Mammary epithelial cell (primary cell): ENCODE results near the gene STEAP2.

Experiments
- EZH2 ChIP-seq: IDR thresholded peaks from 2 replicates; pipeline ENCODE4 v1.6.1; 2012; ENCODE audit warnings: low read length, inconsistent platforms, borderline replicate concordance
- TF ChIP-seq, protein P1 (sequence below), 2 donors: IDR thresholded peaks in 1 of 2; conservative IDR thresholded peaks in 1 of 2; 2 replicates each; pipeline ENCODE4 v1.5.1; 2011 to 2012; ENCODE audit warnings: inconsistent platforms in 2 of 2, low read length in 2 of 2, mild to moderate bottlenecking in 2 of 2, control low read depth in 1 of 2, low read depth in 1 of 2; ENCODE audit not compliant: insufficient read depth in 1 of 2; ENCODE audit errors: extremely low read depth in 1 of 2

DNA sequence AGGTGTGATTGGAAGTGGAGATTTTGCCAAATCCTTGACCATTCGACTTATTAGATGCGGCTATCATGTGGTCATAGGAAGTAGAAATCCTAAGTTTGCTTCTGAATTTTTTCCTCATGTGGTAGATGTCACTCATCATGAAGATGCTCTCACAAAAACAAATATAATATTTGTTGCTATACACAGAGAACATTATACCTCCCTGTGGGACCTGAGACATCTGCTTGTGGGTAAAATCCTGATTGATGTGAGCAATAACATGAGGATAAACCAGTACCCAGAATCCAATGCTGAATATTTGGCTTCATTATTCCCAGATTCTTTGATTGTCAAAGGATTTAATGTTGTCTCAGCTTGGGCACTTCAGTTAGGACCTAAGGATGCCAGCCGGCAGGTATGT is 13.6 kb downstream of the STEAP2 start:
- TF ChIP-seq, protein P1, sequence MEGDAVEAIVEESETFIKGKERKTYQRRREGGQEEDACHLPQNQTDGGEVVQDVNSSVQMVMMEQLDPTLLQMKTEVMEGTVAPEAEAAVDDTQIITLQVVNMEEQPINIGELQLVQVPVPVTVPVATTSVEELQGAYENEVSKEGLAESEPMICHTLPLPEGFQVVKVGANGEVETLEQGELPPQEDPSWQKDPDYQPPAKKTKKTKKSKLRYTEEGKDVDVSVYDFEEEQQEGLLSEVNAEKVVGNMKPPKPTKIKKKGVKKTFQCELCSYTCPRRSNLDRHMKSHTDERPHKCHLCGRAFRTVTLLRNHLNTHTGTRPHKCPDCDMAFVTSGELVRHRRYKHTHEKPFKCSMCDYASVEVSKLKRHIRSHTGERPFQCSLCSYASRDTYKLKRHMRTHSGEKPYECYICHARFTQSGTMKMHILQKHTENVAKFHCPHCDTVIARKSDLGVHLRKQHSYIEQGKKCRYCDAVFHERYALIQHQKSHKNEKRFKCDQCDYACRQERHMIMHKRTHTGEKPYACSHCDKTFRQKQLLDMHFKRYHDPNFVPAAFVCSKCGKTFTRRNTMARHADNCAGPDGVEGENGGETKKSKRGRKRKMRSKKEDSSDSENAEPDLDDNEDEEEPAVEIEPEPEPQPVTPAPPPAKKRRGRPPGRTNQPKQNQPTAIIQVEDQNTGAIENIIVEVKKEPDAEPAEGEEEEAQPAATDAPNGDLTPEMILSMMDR (conservative IDR thresholded peaks at IDR 0.05 in 1 of 2, IDR thresholded peaks at IDR 0.05 in 1 of 2; ENCODE audit: extremely low read depth in 1 of 2, insufficient read depth in 1 of 2, low read depth in 1 of 2, low read length in 2 of 2), result no peak
- no peak for TF ChIP-seq EZH2
